Panc1 (cell line): ENCODE data around the gene EIF1. TPM values are rescaled to one million over a fixed set of nuclear protein-coding genes. Genes with fewer than 3 reads are reported as not detected.

ENCODE experiments used
- ATAC-seq: fragments of 200-7000 bp; cut with Tn5 transposase; 2 replicates; pipeline ENCODE4 v1.9.1; 2020; ENCODE audit warnings: mild to moderate bottlenecking, moderate library complexity
- BruUV-seq: library from RNA; stranded (reverse); fragments of 400-500 nt; replicated peaks from 2 replicates; lab custom pipeline; 2021; lab: Mats Ljungman, UMichigan
- CTCF ChIA-PET: fragments of 300-600 bp; sonication (Branson Sonifier 250); formaldehyde crosslinking; loops from one replicate; lab custom pipeline; 2022; ENCODE audit warnings: antibody characterized with exemption; lab: Charles Lee
- POLR2A ChIA-PET: fragments of 300-600 bp; sonication (Branson Sonifier 250); formaldehyde crosslinking; loops from one replicate; lab custom pipeline; 2022; ENCODE audit warnings: antibody characterized with exemption; lab: Charles Lee
- DNase-seq: peaks from one replicate; pipeline ENCODE4 v3.0.0-alpha.2; 2010; ENCODE audit warnings: low read depth, low spot score
- H3K27ac ChIP-seq: 2 replicates; pipeline ENCODE4 v1.5.1; 2011; ENCODE audit warnings: mild to moderate bottlenecking, low read length, inconsistent platforms
- H3K27me3 ChIP-seq: fragments of 200-500 bp; sonication (Bioruptor generic); 2 replicates; pipeline ENCODE4 v1.6.0; 2014; ENCODE audit warnings: low read length, inconsistent platforms; ENCODE audit not compliant: control insufficient read depth, insufficient read depth
- H3K36me3 ChIP-seq: fragments of 200-500 bp; sonication (Bioruptor generic); 2 replicates; pipeline ENCODE4 v1.5.1; 2014; ENCODE audit warnings: inconsistent platforms, mild to moderate bottlenecking, low read length, moderate library complexity; ENCODE audit not compliant: control insufficient read depth, insufficient read depth
- H3K4me1 ChIP-seq: 2 replicates; pipeline ENCODE4 v1.5.1; 2011; ENCODE audit warnings: inconsistent platforms, mild to moderate bottlenecking, low read length, moderate library complexity; ENCODE audit not compliant: control insufficient read depth, insufficient read depth
- H3K4me3 ChIP-seq, 2 experiments: 2 replicates each; pipeline ENCODE4 v1.5.1; 2011 to 2012; ENCODE audit warnings: low read depth in 2 of 2, low read length in 2 of 2, mild to moderate bottlenecking in 2 of 2, inconsistent platforms in 1 of 2, moderate library complexity in 1 of 2
- H3K9me3 ChIP-seq: fragments of 200-500 bp; sonication (Bioruptor generic); 2 replicates; pipeline ENCODE4 v1.5.1; 2014; ENCODE audit warnings: low read depth, mild to moderate bottlenecking, inconsistent platforms, low read length, moderate library complexity; ENCODE audit not compliant: control insufficient read depth, insufficient read depth
- CTCF ChIP-seq: fragments of 450-650 bp; IDR thresholded peaks from 2 replicates; pipeline ENCODE4 v1.5.1; 2017; ENCODE audit warnings: mild to moderate bottlenecking
- POLR2AphosphoS5 ChIP-seq: IDR thresholded peaks from 2 replicates; pipeline ENCODE4 v1.6.1; 2012; ENCODE audit warnings: mild to moderate bottlenecking, low read depth, low read length, moderate library complexity
- REST ChIP-seq, 2 experiments: IDR thresholded peaks; 2 replicates each; pipeline ENCODE4 v1.6.1; 2011 to 2012; ENCODE audit warnings: low read depth in 2 of 2, control low read depth in 1 of 2, low read length in 1 of 2, mild to moderate bottlenecking in 1 of 2, moderate library complexity in 1 of 2; ENCODE audit not compliant: insufficient read depth in 1 of 2
- SIN3A ChIP-seq: IDR thresholded peaks from 2 replicates; pipeline ENCODE4 v1.6.1; 2012; ENCODE audit warnings: low read depth, mild to moderate bottlenecking, low read length, moderate library complexity, borderline replicate concordance; ENCODE audit not compliant: insufficient read depth
- TCF7L2 ChIP-seq: IDR thresholded peaks from 2 replicates; pipeline ENCODE4 v1.6.1; 2011; ENCODE audit warnings: mild to moderate bottlenecking, low read depth, low read length, inconsistent platforms
- in situ Hi-C: cut with HindIII; loops from 2 replicates; pipeline ENCODE4 v1.10.0; 2016; ENCODE audit warnings: low sequenced_read_pairs, low pct_unique_long_range_greater_than_20kb
- intact Hi-C: fragments of 100-400 bp; cut with micrococcal nuclease; formaldehyde crosslinking; loops from one replicate; pipeline ENCODE4 v1.10.0; 2022; ENCODE audit not compliant: unreplicated experiment
- total RNA-seq: library from RNA; stranded (reverse); gene quantifications from one replicate; pipeline ENCODE4 v1.2.1, GENCODE V29; 2021; ENCODE audit not compliant: unreplicated experiment

Gene EIF1
- total RNA-seq, 1 experiment from 2014 or later = 747 TPM

GRCh38 chr17:41687828-41688640, 651 bp upstream of the EIF1 start:
- ATAC-seq (no peak; the same call in 1 of the 2 replicates), DNase-seq (no peak)
- in situ Hi-C loops (no loop called here), intact Hi-C loops (no loop called here)
- BruUV-seq = TSS peak; percentile 98
- H3K27me3 ChIP-seq = no peaks in the 10 kb centered on the region
- H3K4me1 ChIP-seq = peaks cover 22% of the 10 kb centered on the region
- TF ChIP-seq CTCF (peak; percentile 70), REST (IDR thresholded peaks at IDR 0.05; ENCODE audit: insufficient read depth in 1 of 2, low read depth in 2 of 2, low read length in 1 of 2) (no peak), SIN3A (no peak), TCF7L2 (peak; percentile 95), POLR2AphosphoS5 (peak; percentile 5; the same call in 1 of the 2 replicates)
- H3K9me3 ChIP-seq = no peaks in the 10 kb centered on the region; the same call in 1 of the 2 replicates
- ChIA-PET CTCF (interaction anchor here (1.0 to 1.2 kb wide), 5 partner anchors 9 to 139 kb away, joined by 4 to 13 read pairs (median 4); no protein-coding TSS in a partner anchor), POLR2A (interaction anchor here (0.6 to 1.8 kb wide), 12 partner anchors 9 to 374 kb away, joined by 3 to 22 read pairs (median 3); no protein-coding TSS in a partner anchor)
- peak overlapping the region; percentile 100 for H3K27ac ChIP-seq
- peak overlapping the region; percentile 89 to 91 for H3K4me3 ChIP-seq
- H3K36me3 ChIP-seq = peaks cover 27% of the 10 kb centered on the region

GRCh38 chr17:41689497-41690299, 1.0 kb downstream of the EIF1 start:
- TF ChIP-seq SIN3A (peak; percentile 92; the same call in 1 of the 2 replicates), CTCF (peak; percentile 82), POLR2AphosphoS5 (no peak)
- Histone ChIP-seq H3K4me1 (peaks cover 22% of the 10 kb centered on the region), H3K4me3 (peak overlapping the region; percentile 91 to 99), H3K27ac (peak overlapping the region; percentile 97), H3K36me3 (peaks cover 27% of the 10 kb centered on the region), H3K9me3 (no peaks in the 10 kb centered on the region; the same call in 1 of the 2 replicates), H3K27me3 (no peaks in the 10 kb centered on the region)
- POLR2A ChIA-PET = interaction anchor here (0.5 to 1.8 kb wide), 14 partner anchors 10 to 1137 kb away, joined by 3 to 22 read pairs (median 3); partner anchors contain the start of gene JUP
- CTCF ChIA-PET = interaction anchor here (0.5 to 0.7 kb wide), 2 partner anchors 17 to 1273 kb away, joined by 3 to 5 read pairs; no protein-coding TSS in a partner anchor
- in situ Hi-C loops (no loop called here), intact Hi-C loops (no loop called here)
- TSS peak; percentile 83 for BruUV-seq
- no peak for DNase-seq
- no peak for ATAC-seq
